HepG2 (cell line): ENCODE measurements around the gene LAG3. TPM values are rescaled to one million over a fixed set of nuclear protein-coding genes. Genes with fewer than 3 reads are reported as not detected.

Source experiments
- BRD4 ChIP-seq: sonication (generic); formaldehyde crosslinking; IDR thresholded peaks from 2 replicates; pipeline ENCODE4 v1.4.0; 2020; ENCODE audit warnings: missing genetic modification reagents
- CREB1 ChIP-seq, 2 experiments: fragments of 450-650 bp in 1 of 2; IDR thresholded peaks; 2 replicates each; pipeline ENCODE4 v1.6.1; 2016 to 2017; ENCODE audit warnings: control low read depth in 1 of 2, mild to moderate bottlenecking in 1 of 2, missing compliant biosample characterization in 1 of 2, missing genetic modification characterization in 1 of 2
- ETV5 ChIP-seq: IDR thresholded peaks from 2 replicates; pipeline ENCODE4 v1.6.1; 2018; ENCODE audit warnings: missing biosample characterization, missing genetic modification reagents, inconsistent platforms, borderline replicate concordance
- GTF2F1 ChIP-seq: fragments of 150-350 bp; IDR thresholded peaks from 2 replicates; pipeline ENCODE4 v1.6.1; 2014; ENCODE audit warnings: low read length
- KAT8 ChIP-seq: IDR thresholded peaks from 2 replicates; pipeline ENCODE4 v1.6.1; 2016; ENCODE audit warnings: missing genetic modification reagents, missing compliant biosample characterization
- MAFG ChIP-seq: sonication (generic); formaldehyde crosslinking; IDR thresholded peaks from 2 replicates; pipeline ENCODE4 v1.5.1; 2020; ENCODE audit warnings: mild to moderate bottlenecking, missing genetic modification reagents
- PHF8 ChIP-seq: sonication (generic); formaldehyde crosslinking; IDR thresholded peaks from 2 replicates; pipeline ENCODE4 v1.5.0; 2020; ENCODE audit warnings: missing genetic modification reagents
- PRMT3 ChIP-seq: sonication (generic); formaldehyde crosslinking; IDR thresholded peaks from 2 replicates; pipeline ENCODE4 v1.8.1; 2022; ENCODE audit warnings: low read depth, mild to moderate bottlenecking, moderate library complexity, missing genetic modification reagents, borderline replicate concordance
- REPIN1 ChIP-seq: sonication (generic); formaldehyde crosslinking; IDR thresholded peaks from 2 replicates; pipeline ENCODE4 v1.8.0; 2022; ENCODE audit warnings: missing genetic modification reagents, low read depth, mild to moderate bottlenecking, borderline replicate concordance
- SNAI1 ChIP-seq: sonication (generic); formaldehyde crosslinking; IDR thresholded peaks from 2 replicates; pipeline ENCODE4 v1.5.0; 2020; ENCODE audit warnings: mild to moderate bottlenecking, missing genetic modification reagents, borderline replicate concordance
- SNAPC2 ChIP-seq: sonication (generic); formaldehyde crosslinking; IDR thresholded peaks from 2 replicates; pipeline ENCODE4 v1.8.1; 2022; ENCODE audit warnings: mild to moderate bottlenecking, missing genetic modification reagents
- TAF15 ChIP-seq: fragments of 200-400 bp; formaldehyde crosslinking; IDR thresholded peaks from one replicate; pipeline ENCODE4 v1.6.1; 2018; ENCODE audit warnings: mild to moderate bottlenecking, low read depth, low read length; ENCODE audit not compliant: poor library complexity, severe bottlenecking
- TMF1 ChIP-seq: sonication (generic); formaldehyde crosslinking; IDR thresholded peaks from 2 replicates; pipeline ENCODE4 v1.8.1; 2022; ENCODE audit warnings: low read depth, missing genetic modification reagents
- ZNF143 ChIP-seq: sonication (generic); formaldehyde crosslinking; IDR thresholded peaks from 2 replicates; pipeline ENCODE4 v1.4.0; 2020; ENCODE audit warnings: missing genetic modification reagents
- ZNF224 ChIP-seq: sonication (generic); formaldehyde crosslinking; IDR thresholded peaks from 2 replicates; pipeline ENCODE4 v1.5.0; 2020; ENCODE audit warnings: mild to moderate bottlenecking, missing genetic modification reagents
- ZNF251 ChIP-seq: sonication (generic); formaldehyde crosslinking; IDR thresholded peaks from 2 replicates; pipeline ENCODE4 v1.9.0; 2021; ENCODE audit warnings: mild to moderate bottlenecking, missing genetic modification reagents
- ZNF34 ChIP-seq: sonication (generic); formaldehyde crosslinking; IDR thresholded peaks from 2 replicates; pipeline ENCODE4 v1.4.0; 2020; ENCODE audit warnings: mild to moderate bottlenecking, missing genetic modification reagents, borderline replicate concordance
- ZNF367 ChIP-seq: sonication (generic); formaldehyde crosslinking; IDR thresholded peaks from 2 replicates; pipeline ENCODE4 v1.4.0; 2020; ENCODE audit warnings: missing genetic modification reagents, borderline replicate concordance
- ZNF383 ChIP-seq: sonication (generic); formaldehyde crosslinking; IDR thresholded peaks from 2 replicates; pipeline ENCODE4 v1.4.0; 2020; ENCODE audit warnings: missing genetic modification reagents, mild to moderate bottlenecking, borderline replicate concordance
- ZNF552 ChIP-seq: sonication (generic); formaldehyde crosslinking; IDR thresholded peaks from 2 replicates; pipeline ENCODE4 v1.9.0; 2022; ENCODE audit warnings: missing genetic modification reagents, mild to moderate bottlenecking, borderline replicate concordance
- ZNF652 ChIP-seq: IDR thresholded peaks from 2 replicates; pipeline ENCODE4 v1.6.1; 2016; ENCODE audit warnings: low read depth, borderline replicate concordance
- ZNF83 ChIP-seq: sonication (generic); formaldehyde crosslinking; IDR thresholded peaks from 2 replicates; pipeline ENCODE4 v1.4.0; 2020; ENCODE audit warnings: missing genetic modification reagents, mild to moderate bottlenecking, borderline replicate concordance
- ZNF891 ChIP-seq: sonication (generic); formaldehyde crosslinking; IDR thresholded peaks from 2 replicates; pipeline ENCODE4 v1.5.0; 2020; ENCODE audit warnings: mild to moderate bottlenecking, missing genetic modification reagents
- polyA plus RNA-seq, 8 experiments: library from polyadenylated mRNA; depleted of rRNA in 3 of 8; stranded (reverse) in 7 of 8; unstranded in 1 of 8; fragments of >200 nt; fragmentation: Illumina TruSeq in 4 of 8; extraction: Trizol in 4 of 8; gene quantifications; 2 replicates each; pipeline versions ENCODE4 v1.2.1 to v1.2.3, GENCODE V29; 2011 to 2016; ENCODE audit warnings: low read depth in 4 of 8, missing spikeins in 1 of 8, mixed read lengths in 1 of 8; ENCODE audit not compliant: insufficient read depth in 1 of 8
- total RNA-seq, 5 experiments: library from RNA; depleted of rRNA; stranded (reverse); fragments of >200 nt; fragmentation: Illumina TruSeq; extraction: Trizol; gene quantifications; 2 replicates each; pipeline ENCODE4 v1.2.3, GENCODE V29; 2016; ENCODE audit warnings: low read depth in 1 of 5
- TF ChIP-seq, protein P1 (sequence below): IDR thresholded peaks from 2 replicates; pipeline ENCODE4 v1.4.0; 2020; ENCODE audit warnings: mild to moderate bottlenecking, missing genetic modification reagents
- TF ChIP-seq, protein P2 (sequence below): sonication (generic); formaldehyde crosslinking; IDR thresholded peaks from 2 replicates; pipeline ENCODE4 v1.5.1; 2020; ENCODE audit warnings: missing genetic modification reagents, mild to moderate bottlenecking, borderline replicate concordance
- TF ChIP-seq, protein P3 (sequence below): IDR thresholded peaks from 2 replicates; pipeline ENCODE4 v1.6.1; 2016; ENCODE audit warnings: mild to moderate bottlenecking, missing biosample characterization, missing genetic modification reagents

Gene LAG3
- total and polyA plus RNA-seq, 2 of the 13 experiments (the other 11 are each of a cell fraction or from before 2014, with no cell fraction given): 0.11 to 0.26 TPM

DNA sequence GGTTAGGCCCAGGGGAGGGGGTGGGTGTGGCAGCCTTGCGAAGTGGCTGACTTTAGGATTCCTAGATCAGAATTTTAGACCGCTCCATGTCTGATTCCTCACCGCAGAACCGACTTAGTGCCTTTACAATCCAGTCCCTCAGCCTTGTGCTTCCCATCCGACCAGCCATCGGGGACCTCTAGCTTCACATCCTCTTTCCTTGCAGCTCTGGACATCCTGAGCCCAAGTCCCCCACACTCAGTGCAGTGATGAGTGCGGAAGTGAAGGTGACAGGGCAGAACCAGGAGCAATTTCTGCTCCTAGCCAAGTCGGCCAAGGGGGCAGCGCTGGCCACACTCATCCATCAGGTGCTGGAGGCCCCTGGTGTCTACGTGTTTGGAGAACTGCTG lies 47.9 kb upstream of the LAG3 start (continued):
- TF ChIP-seq BRD4 (CRISPR knock-in tag) (no peak), ZNF891 (peak; percentile 66), PHF8 (CRISPR knock-in tag) (no peak), ETV5 (CRISPR knock-in tag) (no peak), ZNF83 (CRISPR knock-in tag) (0 out of 2 replicates have a peak, but pooled peaks have one; percentile 12), KAT8 (no peak), ZNF251 (CRISPR knock-in tag) (no peak), GTF2F1 (no peak), SNAPC2 (0 out of 2 replicates have a peak, but pooled peaks have one; percentile 21), ZNF367 (CRISPR knock-in tag) (no peak), PRMT3 (CRISPR knock-in tag) (no peak), MAFG (CRISPR knock-in tag) (no peak), ZNF383 (CRISPR knock-in tag) (no peak), ZNF652 (CRISPR knock-in tag) (no peak), ZNF224 (CRISPR knock-in tag) (no peak; the same call in 1 of the 2 replicates), TMF1 (CRISPR knock-in tag) (no peak), TAF15 (no peak), SNAI1 (CRISPR knock-in tag) (no peak), ZNF34 (CRISPR knock-in tag) (no peak), ZNF552 (CRISPR knock-in tag) (no peak), CREB1 (IDR thresholded peaks at IDR 0.05) (no peak), CREB1 (CRISPR knock-in tag; IDR thresholded peaks at IDR 0.05) (no peak), REPIN1 (CRISPR knock-in tag) (no peak), ZNF143 (CRISPR knock-in tag) (no peak)
- TF ChIP-seq, protein P1, sequence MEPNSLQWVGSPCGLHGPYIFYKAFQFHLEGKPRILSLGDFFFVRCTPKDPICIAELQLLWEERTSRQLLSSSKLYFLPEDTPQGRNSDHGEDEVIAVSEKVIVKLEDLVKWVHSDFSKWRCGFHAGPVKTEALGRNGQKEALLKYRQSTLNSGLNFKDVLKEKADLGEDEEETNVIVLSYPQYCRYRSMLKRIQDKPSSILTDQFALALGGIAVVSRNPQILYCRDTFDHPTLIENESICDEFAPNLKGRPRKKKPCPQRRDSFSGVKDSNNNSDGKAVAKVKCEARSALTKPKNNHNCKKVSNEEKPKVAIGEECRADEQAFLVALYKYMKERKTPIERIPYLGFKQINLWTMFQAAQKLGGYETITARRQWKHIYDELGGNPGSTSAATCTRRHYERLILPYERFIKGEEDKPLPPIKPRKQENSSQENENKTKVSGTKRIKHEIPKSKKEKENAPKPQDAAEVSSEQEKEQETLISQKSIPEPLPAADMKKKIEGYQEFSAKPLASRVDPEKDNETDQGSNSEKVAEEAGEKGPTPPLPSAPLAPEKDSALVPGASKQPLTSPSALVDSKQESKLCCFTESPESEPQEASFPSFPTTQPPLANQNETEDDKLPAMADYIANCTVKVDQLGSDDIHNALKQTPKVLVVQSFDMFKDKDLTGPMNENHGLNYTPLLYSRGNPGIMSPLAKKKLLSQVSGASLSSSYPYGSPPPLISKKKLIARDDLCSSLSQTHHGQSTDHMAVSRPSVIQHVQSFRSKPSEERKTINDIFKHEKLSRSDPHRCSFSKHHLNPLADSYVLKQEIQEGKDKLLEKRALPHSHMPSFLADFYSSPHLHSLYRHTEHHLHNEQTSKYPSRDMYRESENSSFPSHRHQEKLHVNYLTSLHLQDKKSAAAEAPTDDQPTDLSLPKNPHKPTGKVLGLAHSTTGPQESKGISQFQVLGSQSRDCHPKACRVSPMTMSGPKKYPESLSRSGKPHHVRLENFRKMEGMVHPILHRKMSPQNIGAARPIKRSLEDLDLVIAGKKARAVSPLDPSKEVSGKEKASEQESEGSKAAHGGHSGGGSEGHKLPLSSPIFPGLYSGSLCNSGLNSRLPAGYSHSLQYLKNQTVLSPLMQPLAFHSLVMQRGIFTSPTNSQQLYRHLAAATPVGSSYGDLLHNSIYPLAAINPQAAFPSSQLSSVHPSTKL (CRISPR knock-in tag): no peak
- TF ChIP-seq, protein P2, sequence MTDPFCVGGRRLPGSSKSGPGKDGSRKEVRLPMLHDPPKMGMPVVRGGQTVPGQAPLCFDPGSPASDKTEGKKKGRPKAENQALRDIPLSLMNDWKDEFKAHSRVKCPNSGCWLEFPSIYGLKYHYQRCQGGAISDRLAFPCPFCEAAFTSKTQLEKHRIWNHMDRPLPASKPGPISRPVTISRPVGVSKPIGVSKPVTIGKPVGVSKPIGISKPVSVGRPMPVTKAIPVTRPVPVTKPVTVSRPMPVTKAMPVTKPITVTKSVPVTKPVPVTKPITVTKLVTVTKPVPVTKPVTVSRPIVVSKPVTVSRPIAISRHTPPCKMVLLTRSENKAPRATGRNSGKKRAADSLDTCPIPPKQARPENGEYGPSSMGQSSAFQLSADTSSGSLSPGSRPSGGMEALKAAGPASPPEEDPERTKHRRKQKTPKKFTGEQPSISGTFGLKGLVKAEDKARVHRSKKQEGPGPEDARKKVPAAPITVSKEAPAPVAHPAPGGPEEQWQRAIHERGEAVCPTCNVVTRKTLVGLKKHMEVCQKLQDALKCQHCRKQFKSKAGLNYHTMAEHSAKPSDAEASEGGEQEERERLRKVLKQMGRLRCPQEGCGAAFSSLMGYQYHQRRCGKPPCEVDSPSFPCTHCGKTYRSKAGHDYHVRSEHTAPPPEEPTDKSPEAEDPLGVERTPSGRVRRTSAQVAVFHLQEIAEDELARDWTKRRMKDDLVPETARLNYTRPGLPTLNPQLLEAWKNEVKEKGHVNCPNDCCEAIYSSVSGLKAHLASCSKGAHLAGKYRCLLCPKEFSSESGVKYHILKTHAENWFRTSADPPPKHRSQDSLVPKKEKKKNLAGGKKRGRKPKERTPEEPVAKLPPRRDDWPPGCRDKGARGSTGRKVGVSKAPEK (CRISPR knock-in tag): no peak
- TF ChIP-seq, protein P3, sequence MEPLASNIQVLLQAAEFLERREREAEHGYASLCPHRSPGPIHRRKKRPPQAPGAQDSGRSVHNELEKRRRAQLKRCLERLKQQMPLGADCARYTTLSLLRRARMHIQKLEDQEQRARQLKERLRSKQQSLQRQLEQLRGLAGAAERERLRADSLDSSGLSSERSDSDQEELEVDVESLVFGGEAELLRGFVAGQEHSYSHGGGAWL (CRISPR knock-in tag): no peak
